Activated CD4-positive, alpha-beta T cell treated with anti-CD3 and anti-CD28 coated beads for 36 hours (primary cell): ENCODE data around the gene ZNF318. TPM values are rescaled to one million over a fixed set of nuclear protein-coding genes. Genes with fewer than 3 reads are reported as not detected.
A peak's percentile ranks its signal among the peaks of the same experiment; 100 is the strongest.
"Not testable (repeated sequence)": the region's sequence is repeated elsewhere in the genome, so short reads cannot be mapped to it uniquely, and the experiment has no call there.

ENCODE experiments used
- ATAC-seq: fragments of 200-7000 bp; cut with Tn5 transposase; one replicate; pipeline ENCODE4 v1.10.0; 2021; ENCODE audit warnings: mild to moderate bottlenecking, moderate library complexity
- CTCF ChIA-PET: fragments of 350-600 bp; sonication (Branson Sonifier 250); formaldehyde crosslinking; loops from one replicate; lab custom pipeline; 2021; ENCODE audit warnings: antibody characterized with exemption; lab: Charles Lee
- POLR2A ChIA-PET: fragments of 350-600 bp; sonication (Branson Sonifier 250); formaldehyde crosslinking; loops from one replicate; lab custom pipeline; 2021; ENCODE audit warnings: antibody characterized with exemption, inconsistent platforms; lab: Charles Lee
- DNase-seq: peaks from one replicate; pipeline ENCODE4 v3.0.0-alpha.2; 2020
- H3K27ac Mint-ChIP-seq: one replicate; pipeline ENCODE4 v1.8.0; 2021; ENCODE audit warnings: mixed read lengths
- H3K27me3 Mint-ChIP-seq: one replicate; pipeline ENCODE4 v1.8.0; 2021; ENCODE audit warnings: mixed read lengths
- H3K36me3 Mint-ChIP-seq: one replicate; pipeline ENCODE4 v1.8.0; 2021; ENCODE audit warnings: low read depth, mixed read lengths
- H3K4me1 Mint-ChIP-seq: one replicate; pipeline ENCODE4 v1.8.0; 2021; ENCODE audit warnings: mixed read lengths
- H3K4me3 Mint-ChIP-seq: one replicate; pipeline ENCODE4 v1.8.0; 2021; ENCODE audit warnings: mild to moderate bottlenecking, moderate library complexity, mixed read lengths
- H3K9me3 Mint-ChIP-seq: one replicate; pipeline ENCODE4 v1.8.0; 2021; ENCODE audit warnings: low read depth, mixed read lengths
- intact Hi-C, 2 experiments: fragments of 100-400 bp; cut with DNase I in 1 of 2; cut with micrococcal nuclease in 1 of 2; formaldehyde crosslinking; loops; one replicate each; pipeline versions ENCODE4 v1.14.2 to v1.15.1; 2022 to 2024; cut with DNase I, micrococcal nuclease
- total RNA-seq, 2 experiments: library from RNA; stranded (reverse); gene quantifications; one replicate each; pipeline ENCODE4 v1.2.3, GENCODE V29; 2021

ZNF318 gene
- total RNA-seq, 2 experiments from 2014 or later, result 11.2 to 12.9 TPM

- H3K27ac Mint-ChIP-seq, result peak overlapping the region; percentile 59
- no peaks in the 10 kb centered on the region for H3K27me3 Mint-ChIP-seq
- no peak for DNase-seq
- ChIA-PET CTCF (interaction anchor here (0.6 to 2.4 kb wide), 16 partner anchors 9 to 197 kb away, joined by 3 to 9 read pairs (median 4); partner anchors contain the start of genes DLK2, DNPH1 and TJAP1), POLR2A (no interaction called here)
- H3K4me3 Mint-ChIP-seq, result peak overlapping the region; percentile 73
- H3K9me3 Mint-ChIP-seq, result no peaks in the 10 kb centered on the region
- H3K36me3 Mint-ChIP-seq, result no peaks in the 10 kb centered on the region
- peaks cover 3% of the 10 kb centered on the region for H3K4me1 Mint-ChIP-seq
- intact Hi-C loops, result loop anchor here in 1 of 2 experiments (1.0 to 2.0 kb wide), 2 partner anchors 60 to 89 kb away; partner anchors contain the start of gene ZNF318
- ATAC-seq, result peak; percentile 16
Observed at GRCh38 chr6:43308990-43309477, 60.4 kb downstream of the ZNF318 start.

- peak within 1 kb of the TSS; percentile 73 for H3K4me3 Mint-ChIP-seq
- peak; percentile 74 for DNase-seq
- H3K9me3 Mint-ChIP-seq, result no peaks in the 10 kb centered on the region
- H3K27me3 Mint-ChIP-seq, result no peaks in the 10 kb centered on the region
- CTCF ChIA-PET, result interaction anchor here (0.6 to 2.4 kb wide), 21 partner anchors 8 to 200 kb away, joined by 3 to 9 read pairs (median 3); partner anchors contain the start of genes DLK2, DNPH1 and TJAP1
- H3K36me3 Mint-ChIP-seq, result no peaks in the 10 kb centered on the region
- POLR2A ChIA-PET, result no interaction called here
- peak within 1 kb of the TSS; percentile 59 for H3K27ac Mint-ChIP-seq
- intact Hi-C loops, result loop anchor here in 1 of 2 experiments (1.0 to 2.0 kb wide), 2 partner anchors 60 to 90 kb away; partner anchors contain the start of gene ZNF318
- peaks cover 3% of the 10 kb centered on the region for H3K4me1 Mint-ChIP-seq
- peak; percentile 91 for ATAC-seq
Observed at GRCh38 chr6:43308101-43308989, 61.1 kb downstream of the ZNF318 start, which contains the start of gene CRIP3. Gene CRIP3, minus strand, starts transcription at chr6:43308826. Its CDS starts 34 bp downstream, at chr6:43308792.

GRCh38 chr6:43307451-43308100 is 61.9 kb downstream of the ZNF318 start:
- CTCF ChIA-PET, result interaction anchor here (0.6 to 2.4 kb wide), 13 partner anchors 8 to 608 kb away, joined by 3 to 9 read pairs (median 4); no protein-coding TSS in a partner anchor
- no peak for ATAC-seq
- H3K9me3 Mint-ChIP-seq, result no peaks in the 10 kb centered on the region
- no peaks in the 10 kb centered on the region for H3K27me3 Mint-ChIP-seq
- no peaks in the 10 kb centered on the region for H3K36me3 Mint-ChIP-seq
- H3K4me3 Mint-ChIP-seq, result no peak overlapping the region
- intact Hi-C loops, result loop anchor here in 1 of 2 experiments (1.0 to 2.0 kb wide), 2 partner anchors 61 to 91 kb away; partner anchors contain the start of gene ZNF318
- H3K27ac Mint-ChIP-seq, result no peak overlapping the region
- POLR2A ChIA-PET, result interaction anchor here (0.7 kb wide), 1 partner anchor 11 kb away, joined by 3 read pairs; no protein-coding TSS in a partner anchor
- H3K4me1 Mint-ChIP-seq, result peaks cover 3% of the 10 kb centered on the region
- no peak for DNase-seq

- Mint-ChIP-seq H3K36me3 (no peaks in the 10 kb centered on the region), H3K4me1 (peaks cover 3% of the 10 kb centered on the region), H3K4me3 (no peak overlapping the region), H3K27me3 (peaks cover 2% of the 10 kb centered on the region), H3K27ac (no peak overlapping the region), H3K9me3 (no peaks in the 10 kb centered on the region)
- ChIA-PET POLR2A (no interaction called here), CTCF (interaction anchor here (1.5 to 1.7 kb wide), 2 partner anchors 9 to 10 kb away, joined by 5 read pairs; no protein-coding TSS in a partner anchor)
- intact Hi-C loops, result no loop called here
- no peak for DNase-seq
- ATAC-seq, result no peak
Observed at GRCh38 chr6:43306086-43306485, 63.4 kb downstream of the ZNF318 start.

- Mint-ChIP-seq H3K9me3 (no peaks in the 10 kb centered on the region), H3K4me1 (peaks cover 3% of the 10 kb centered on the region), H3K27ac (no peak overlapping the region), H3K27me3 (peaks cover 2% of the 10 kb centered on the region), H3K36me3 (no peaks in the 10 kb centered on the region), H3K4me3 (no peak overlapping the region)
- intact Hi-C loops, result no loop called here
- DNase-seq (no peak), ATAC-seq (no peak)
- POLR2A ChIA-PET, result no interaction called here
- CTCF ChIA-PET, result interaction anchor here (1.4 kb wide), 1 partner anchor 200 kb away, joined by 5 read pairs; no protein-coding TSS in a partner anchor
Observed at GRCh38 chr6:43304882-43305281, 64.6 kb downstream of the ZNF318 start.

GRCh38 chr6:43304361-43304760 is 65.1 kb downstream of the ZNF318 start:
- intact Hi-C loops, result no loop called here
- Mint-ChIP-seq H3K27ac (no peak overlapping the region), H3K9me3 (no peaks in the 10 kb centered on the region)

GRCh38 chr6:43303751-43304331 is 65.6 kb downstream of the ZNF318 start:
- peaks cover 3% of the 10 kb centered on the region for H3K27me3 Mint-ChIP-seq
- H3K4me1 Mint-ChIP-seq, result no peaks in the 10 kb centered on the region
- H3K27ac Mint-ChIP-seq, result no peak overlapping the region
- no peak overlapping the region for H3K4me3 Mint-ChIP-seq
- ChIA-PET CTCF (no interaction called here), POLR2A (no interaction called here)
- ATAC-seq, result no peak
- intact Hi-C loops, result no loop called here
- H3K9me3 Mint-ChIP-seq, result no peaks in the 10 kb centered on the region
- DNase-seq, result no peak
- H3K36me3 Mint-ChIP-seq, result no peaks in the 10 kb centered on the region

More at GRCh38 chr6:43304361-43304760, 65.1 kb downstream of the ZNF318 start:
- peaks cover 3% of the 10 kb centered on the region for H3K4me1 Mint-ChIP-seq
- no peak for ATAC-seq
- no peak overlapping the region for H3K4me3 Mint-ChIP-seq
- DNase-seq, result no peak
- peaks cover 2% of the 10 kb centered on the region for H3K27me3 Mint-ChIP-seq
- ChIA-PET POLR2A (no interaction called here), CTCF (interaction anchor here (1.4 kb wide), 1 partner anchor 201 kb away, joined by 5 read pairs; no protein-coding TSS in a partner anchor)
- H3K36me3 Mint-ChIP-seq, result no peaks in the 10 kb centered on the region

- intact Hi-C loops, H3K36me3 Mint-ChIP-seq, ATAC-seq, H3K4me3 Mint-ChIP-seq, H3K27me3 Mint-ChIP-seq, H3K27ac Mint-ChIP-seq, DNase-seq, H3K4me1 Mint-ChIP-seq, POLR2A ChIA-PET, H3K9me3 Mint-ChIP-seq: not testable (repeated sequence)
- CTCF ChIA-PET, result interaction anchor here (1.7 kb wide), 1 partner anchor 73 kb away, joined by 3 read pairs; the partner anchor contains the start of gene DNPH1
Observed at GRCh38 chr6:43303006-43303405, 66.4 kb downstream of the ZNF318 start.

- POLR2A ChIA-PET, result no interaction called here
- H3K36me3 Mint-ChIP-seq, result no peaks in the 10 kb centered on the region
- intact Hi-C loops, result no loop called here
Observed at GRCh38 chr6:43302126-43302525, 67.3 kb downstream of the ZNF318 start.

GRCh38 chr6:43301081-43301870 is 68.2 kb downstream of the ZNF318 start:
- peaks cover 4% of the 10 kb centered on the region for H3K27me3 Mint-ChIP-seq
- ChIA-PET CTCF (interaction anchor here (0.7 kb wide), 1 partner anchor 455 kb away, joined by 4 read pairs; no protein-coding TSS in a partner anchor), POLR2A (no interaction called here)
- no peaks in the 10 kb centered on the region for H3K36me3 Mint-ChIP-seq
- H3K4me3 Mint-ChIP-seq, result no peak overlapping the region
- no peaks in the 10 kb centered on the region for H3K4me1 Mint-ChIP-seq
- ATAC-seq (no peak), DNase-seq (no peak)
- H3K27ac Mint-ChIP-seq, result no peak overlapping the region
- intact Hi-C loops, result no loop called here
- H3K9me3 Mint-ChIP-seq, result no peaks in the 10 kb centered on the region

More at GRCh38 chr6:43302126-43302525, 67.3 kb downstream of the ZNF318 start:
- DNase-seq, result no peak
- Mint-ChIP-seq H3K9me3 (no peaks in the 10 kb centered on the region), H3K27me3 (peaks cover 4% of the 10 kb centered on the region), H3K27ac (no peak overlapping the region), H3K4me3 (no peak overlapping the region), H3K4me1 (no peaks in the 10 kb centered on the region)
- no peak for ATAC-seq
- CTCF ChIA-PET, result interaction anchor here (1.7 kb wide), 1 partner anchor 73 kb away, joined by 3 read pairs; the partner anchor contains the start of gene DNPH1
